COLO829 (cell line): Measurements from ENCODE around the gene CAPN9.
A peak's percentile ranks its signal among the peaks of the same experiment; 100 is the strongest.

Experiments
- DNase-seq: peaks from one replicate; pipeline ENCODE4 v3.0.0; 2012; ENCODE audit warnings: low spot score

Gene CAPN9

GRCh38 chr1:230768903-230769570 is 21.8 kb downstream of the CAPN9 start:
- no peak for DNase-seq

DNA sequence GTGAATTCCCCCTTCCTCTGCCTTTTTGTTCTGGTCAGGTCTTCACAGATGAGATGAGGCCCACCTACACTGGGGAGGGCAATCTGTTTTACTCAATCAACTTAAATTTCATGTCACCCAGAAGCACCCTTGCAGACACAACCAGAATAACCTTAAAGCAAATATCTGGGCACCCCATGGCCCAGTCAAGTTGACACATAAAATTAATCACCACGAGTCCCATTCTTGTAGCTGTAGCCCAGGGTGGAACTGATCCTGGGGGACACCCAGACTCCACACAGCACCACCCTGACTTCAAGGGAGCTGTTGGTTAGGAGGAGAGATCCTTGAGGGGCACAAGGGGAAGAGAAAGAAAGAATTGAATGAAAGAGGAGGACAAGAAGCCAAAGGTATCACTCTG is 23.1 kb downstream of the CAPN9 start:
- no peak for DNase-seq

DNA sequence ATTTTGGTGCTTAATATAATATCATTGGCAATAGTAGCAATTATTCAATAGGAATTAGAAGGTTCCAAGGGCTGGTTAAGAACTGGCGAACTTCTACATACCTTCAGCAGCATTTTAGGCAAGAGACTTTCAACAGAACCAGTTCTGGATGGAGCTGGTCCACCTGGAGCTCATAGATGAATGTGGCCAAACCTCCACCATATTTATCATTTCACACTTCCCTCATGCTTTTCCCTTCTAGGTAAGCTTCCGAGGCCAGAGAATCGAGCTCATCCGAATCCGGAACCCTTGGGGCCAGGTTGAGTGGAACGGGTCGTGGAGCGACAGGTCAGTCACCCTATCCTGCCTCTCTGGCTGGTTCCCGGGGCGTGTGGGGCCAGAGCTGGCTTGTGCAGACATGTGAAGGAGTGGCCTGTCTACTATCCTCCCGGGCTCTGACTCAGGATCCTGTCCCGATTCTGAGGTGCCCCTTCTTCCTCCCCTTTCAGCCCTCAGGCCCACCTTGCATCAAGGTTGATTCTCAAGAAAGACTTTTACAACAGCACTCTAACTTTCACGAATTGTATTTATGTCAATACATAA is 24.7 kb downstream of the CAPN9 start:
- DNase-seq = no peak

DNA sequence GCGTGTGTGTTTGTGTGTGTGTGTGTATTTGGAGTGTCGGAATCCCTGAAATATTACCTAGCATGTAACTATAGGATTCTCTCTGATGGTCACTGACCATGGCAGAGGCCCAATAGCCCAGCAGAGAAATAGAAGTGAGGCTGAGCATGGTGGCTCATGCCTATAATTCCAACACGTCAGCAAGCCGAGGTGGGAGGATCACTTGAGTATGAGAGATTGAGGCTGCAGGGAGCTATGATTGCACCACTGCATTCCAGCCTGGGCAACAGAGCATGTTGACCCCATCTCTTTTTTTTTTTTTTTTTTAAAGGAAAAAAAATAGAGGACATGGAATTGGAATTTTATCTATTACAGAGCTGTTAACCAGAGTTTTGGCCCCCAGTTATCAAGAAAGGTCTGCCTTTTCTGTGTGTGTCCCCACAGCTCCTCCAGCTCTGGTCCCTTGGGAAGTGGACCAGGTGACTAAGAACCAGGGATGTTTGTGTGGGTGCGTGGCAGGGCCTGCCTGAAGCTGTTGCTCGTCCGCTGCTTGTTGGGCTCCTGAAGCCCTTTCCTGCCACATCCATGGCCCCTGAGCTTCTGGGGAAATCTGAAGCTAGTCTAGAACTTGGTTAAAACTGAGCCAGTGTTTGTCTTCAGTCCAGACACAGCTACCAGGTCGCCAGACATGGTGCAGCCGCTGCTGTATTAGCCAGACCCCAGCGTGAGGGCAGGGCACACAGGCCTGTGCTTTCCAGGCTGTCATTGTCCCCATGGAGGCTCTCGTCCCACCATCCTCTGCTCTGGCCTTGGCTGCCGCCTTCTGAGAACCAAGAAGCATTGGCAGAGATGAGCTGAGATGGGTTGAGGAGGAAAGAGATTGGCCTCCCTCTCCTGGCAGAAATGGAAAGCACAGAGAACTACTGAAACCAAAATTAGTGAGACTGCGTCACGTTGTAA is 25.5 kb downstream of the CAPN9 start:
- peak; percentile 70 for DNase-seq

GRCh38 chr1:230773396-230774033 is 26.3 kb downstream of the CAPN9 start:
- no peak for DNase-seq

GRCh38 chr1:230778916-230779590 is 31.9 kb downstream of the CAPN9 start:
- no peak for DNase-seq

- no peak for DNase-seq
These were observed 33.9 kb downstream of the CAPN9 start for GRCh38 chr1:230781131-230781530.

GRCh38 chr1:230781594-230781993 is 34.4 kb downstream of the CAPN9 start:
- peak; percentile 42 for DNase-seq

DNA sequence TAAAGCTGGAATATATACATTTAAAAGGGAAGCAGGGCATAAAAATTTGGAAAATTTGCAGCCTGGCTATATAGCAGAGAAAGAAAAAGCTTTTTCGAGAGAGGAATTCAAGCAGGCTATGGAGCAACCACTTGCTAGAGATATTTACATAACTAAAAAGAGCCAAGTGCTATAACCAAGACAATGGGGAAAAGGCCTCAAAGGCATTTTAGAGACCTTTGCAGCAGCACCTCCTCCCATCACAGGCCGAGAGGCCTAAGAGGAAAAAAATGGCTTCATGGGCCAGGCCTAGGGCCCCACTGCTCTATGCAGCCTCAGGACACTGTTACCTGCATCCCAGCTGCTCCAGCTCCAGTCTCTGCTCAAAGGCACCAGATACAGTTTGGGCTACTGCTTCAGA is 37.0 kb downstream of the CAPN9 start:
- DNase-seq = no peak

DNA sequence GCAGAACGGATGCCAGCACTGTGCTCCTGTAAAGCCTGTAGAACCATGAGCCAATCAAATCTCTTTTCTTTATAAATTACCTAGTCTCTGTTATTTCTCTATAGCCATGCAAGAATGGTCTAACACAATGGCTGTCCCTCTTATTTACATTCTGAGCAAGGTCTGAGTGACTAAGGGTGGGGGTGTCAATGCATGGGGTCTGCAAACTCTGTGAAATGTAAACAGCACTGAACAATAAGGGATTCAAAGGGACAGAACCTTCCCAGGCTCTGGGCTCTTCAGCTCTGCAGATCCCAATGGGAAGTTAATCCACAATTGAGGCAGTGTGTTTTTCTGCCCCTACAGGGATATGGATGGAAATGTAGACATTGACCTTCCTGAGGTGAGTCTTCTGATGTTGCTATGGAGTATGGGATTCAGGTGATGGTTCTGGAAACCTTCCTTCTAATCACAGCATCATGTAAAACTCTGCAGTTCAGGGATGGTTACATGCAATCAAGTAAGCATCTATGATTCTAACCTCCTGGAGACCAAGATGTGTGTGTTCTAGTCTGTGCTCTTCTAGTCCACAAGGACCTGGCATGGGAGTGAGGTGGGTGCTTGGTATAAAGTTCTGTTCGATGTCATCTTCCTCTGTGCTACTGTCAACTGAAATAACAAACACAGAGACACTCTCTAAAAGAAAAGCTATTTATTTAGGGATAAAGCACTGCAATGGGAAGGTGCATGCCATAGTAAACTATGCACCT is 38.6 kb downstream of the CAPN9 start:
- no peak for DNase-seq

GRCh38 chr1:230786385-230786753 is 39.2 kb downstream of the CAPN9 start:
- no peak for DNase-seq

GRCh38 chr1:230787471-230787870 is 40.3 kb downstream of the CAPN9 start:
- no peak for DNase-seq

- DNase-seq = no peak
These were observed 41.5 kb downstream of the CAPN9 start for GRCh38 chr1:230788561-230789275.

DNA sequence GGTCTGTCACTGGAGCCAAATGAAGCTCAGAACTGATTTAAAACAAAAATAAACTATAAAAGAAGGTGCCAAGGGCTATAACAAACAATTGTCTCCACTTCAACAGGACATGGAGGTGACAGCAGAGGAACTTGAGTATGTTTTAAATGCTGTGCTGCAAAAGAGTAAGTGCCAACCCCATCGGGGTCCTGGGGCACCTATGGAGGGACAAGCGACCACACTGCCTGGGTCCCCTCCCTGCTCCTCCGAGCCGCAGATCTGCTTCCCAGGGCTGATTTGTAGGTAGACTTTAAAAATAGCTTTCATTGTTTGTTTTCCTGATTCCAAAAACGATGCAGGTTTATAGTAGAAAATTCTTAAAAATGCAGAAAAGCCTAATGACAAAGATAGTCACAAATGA is 42.8 kb downstream of the CAPN9 start:
- DNase-seq = no peak

GRCh38 chr1:230791986-230792564 is 44.9 kb downstream of the CAPN9 start:
- no peak for DNase-seq

- DNase-seq = no peak
These were observed 45.7 kb downstream of the CAPN9 start for GRCh38 chr1:230792691-230793462.

- no peak for DNase-seq
These were observed 46.2 kb downstream of the CAPN9 start for GRCh38 chr1:230793463-230793745.

- no peak for DNase-seq
These were observed 47.2 kb downstream of the CAPN9 start for GRCh38 chr1:230794431-230794830.

DNA sequence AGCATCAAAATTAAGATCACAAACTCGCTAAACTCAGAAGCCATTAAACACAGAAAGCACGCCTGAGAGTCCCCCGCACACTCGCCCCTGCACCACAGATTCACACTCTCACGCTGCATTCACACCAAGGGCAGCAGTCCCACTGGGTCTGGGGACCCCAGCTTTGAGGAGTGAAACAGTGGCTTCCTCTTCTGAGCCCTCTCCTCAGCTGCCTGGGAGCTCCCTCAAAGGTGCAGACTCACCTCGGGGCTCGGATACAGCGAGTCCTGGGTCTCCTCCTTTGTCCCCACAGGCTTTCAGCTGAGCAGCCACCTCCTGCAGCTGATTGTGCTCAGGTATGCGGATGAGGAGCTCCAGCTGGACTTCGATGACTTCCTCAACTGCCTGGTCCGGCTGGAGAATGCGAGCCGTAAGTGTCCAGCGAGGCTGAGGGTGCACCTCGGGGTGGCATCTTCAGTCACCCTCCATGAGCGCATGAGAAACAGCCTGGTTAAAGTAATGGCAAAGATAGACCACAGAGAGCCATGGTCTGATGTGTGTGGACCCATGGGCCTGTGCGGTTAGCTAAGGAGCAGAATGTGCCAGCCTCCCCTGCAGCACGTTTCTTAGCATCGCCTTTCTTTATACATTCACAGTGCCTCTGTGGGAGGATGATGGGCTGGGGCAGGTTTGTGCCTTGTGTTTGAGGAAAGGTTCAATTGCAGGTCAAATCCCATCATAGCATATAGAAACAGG is 47.9 kb downstream of the CAPN9 start:
- DNase-seq = no peak
